ENCODE data around the gene FIBCD1.
"Not testable (repeated sequence)": the region's sequence is repeated elsewhere in the genome, so short reads cannot be mapped to it uniquely, and the experiment has no call there.

FIBCD1 gene

DNA sequence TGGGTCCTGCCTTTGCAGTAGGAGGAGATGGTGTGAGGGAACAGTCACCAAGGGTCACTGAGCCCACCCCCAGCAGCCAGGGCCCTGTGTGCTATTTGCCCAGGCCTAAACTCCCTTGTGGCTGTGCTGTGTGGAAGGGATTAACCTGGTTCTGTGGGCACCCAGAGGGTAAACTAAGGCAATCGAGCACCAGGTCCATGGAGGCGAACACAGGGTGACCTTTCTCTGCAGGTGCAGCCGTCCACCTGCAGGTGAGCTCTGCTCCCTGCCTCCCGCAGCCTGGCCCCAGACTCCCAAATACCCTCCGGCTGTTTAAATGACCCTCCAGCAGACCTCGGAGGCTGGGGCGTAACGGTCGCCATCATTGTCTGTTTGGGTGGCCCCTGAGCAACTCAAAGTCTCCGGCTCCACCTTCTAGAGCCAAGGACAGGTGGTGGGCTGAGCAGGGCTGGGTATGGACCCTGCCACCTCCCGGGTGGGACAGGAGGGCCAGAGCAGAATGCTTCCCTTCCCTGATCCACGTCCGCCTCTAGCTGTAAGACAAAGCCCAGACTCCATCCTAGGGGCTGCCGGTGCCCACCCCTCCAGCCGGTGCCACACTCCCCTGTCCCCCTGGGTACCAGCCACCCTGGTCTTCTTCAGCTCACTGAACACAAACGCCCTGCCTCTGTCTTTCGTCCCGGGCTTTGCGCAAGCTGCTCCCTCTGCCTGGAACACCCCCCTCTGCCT, 34.1 kb upstream of the FIBCD1 start:
- no peak for DNase-seq

GRCh38 chr9:130972277-130972956, 33.4 kb upstream of the FIBCD1 start:
- no peak for DNase-seq

GRCh38 chr9:130971294-130971849, 32.3 kb upstream of the FIBCD1 start:
- DNase-seq = no peak

DNA sequence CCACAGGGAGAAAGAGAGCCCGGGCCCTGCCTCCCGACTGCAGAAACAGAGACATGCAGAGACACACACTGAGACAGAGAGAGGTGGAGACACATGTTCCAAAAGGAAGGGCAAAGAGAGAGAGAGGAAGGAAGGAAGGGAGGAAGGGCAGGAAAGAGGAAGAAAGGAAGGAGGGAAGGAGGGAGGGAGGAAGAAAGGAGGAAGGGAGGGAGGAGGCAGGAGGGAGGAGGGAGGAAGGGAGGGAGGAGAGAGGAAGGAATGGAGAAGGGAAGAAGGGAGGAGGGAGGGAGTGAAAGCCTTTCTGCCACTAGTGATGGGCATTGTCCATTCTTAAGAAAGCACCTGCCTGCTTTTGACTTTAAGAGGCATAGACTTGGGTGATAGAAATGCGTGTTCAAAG, 31.8 kb upstream of the FIBCD1 start:
- no peak for DNase-seq

DNA sequence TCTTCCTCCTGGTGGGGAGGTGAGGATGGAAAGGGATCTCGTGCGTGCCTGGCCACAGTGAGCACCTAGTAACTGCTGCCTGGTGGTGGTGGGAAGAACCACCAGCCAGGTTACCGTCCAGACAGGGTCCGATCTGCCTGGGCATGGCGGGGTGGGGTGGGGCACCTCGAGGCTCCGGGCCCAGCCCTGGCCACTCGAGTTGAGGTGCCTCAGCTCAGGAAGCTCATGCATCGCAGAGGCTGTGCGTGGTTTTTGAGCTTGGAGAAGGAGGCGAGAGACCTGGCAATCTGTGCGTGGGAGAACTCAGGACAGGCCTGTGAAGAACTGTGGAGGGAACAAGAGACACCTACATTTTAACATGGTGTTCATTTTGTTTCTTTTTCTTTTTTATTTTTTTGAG, 31.0 kb upstream of the FIBCD1 start:
- no peak for DNase-seq

DNA sequence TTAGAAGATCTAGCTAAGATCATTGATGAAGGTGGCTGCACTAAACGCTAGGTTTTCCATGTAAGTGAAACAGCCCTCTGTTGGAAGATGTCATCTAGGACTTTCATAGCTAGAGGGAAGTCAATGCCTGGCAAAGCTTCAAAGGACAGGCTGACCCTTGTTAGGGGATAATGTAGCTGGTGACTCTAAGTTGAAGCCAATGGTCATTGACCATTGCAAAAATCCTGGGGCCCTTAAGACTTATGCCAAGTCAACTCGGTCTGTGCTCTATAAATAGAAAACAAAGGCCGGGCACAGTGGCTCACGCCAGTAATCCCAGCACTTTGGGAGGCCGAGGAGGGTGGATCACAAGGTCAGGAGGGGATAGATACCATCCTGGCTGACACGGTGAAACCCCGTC, 26.6 kb upstream of the FIBCD1 start:
- DNase-seq = no peak

- DNase-seq = no peak
Measured at GRCh38 chr9:130963916-130964315, 24.9 kb upstream of the FIBCD1 start.

- DNase-seq = no peak
Measured at GRCh38 chr9:130963337-130963908, 24.4 kb upstream of the FIBCD1 start.

DNA sequence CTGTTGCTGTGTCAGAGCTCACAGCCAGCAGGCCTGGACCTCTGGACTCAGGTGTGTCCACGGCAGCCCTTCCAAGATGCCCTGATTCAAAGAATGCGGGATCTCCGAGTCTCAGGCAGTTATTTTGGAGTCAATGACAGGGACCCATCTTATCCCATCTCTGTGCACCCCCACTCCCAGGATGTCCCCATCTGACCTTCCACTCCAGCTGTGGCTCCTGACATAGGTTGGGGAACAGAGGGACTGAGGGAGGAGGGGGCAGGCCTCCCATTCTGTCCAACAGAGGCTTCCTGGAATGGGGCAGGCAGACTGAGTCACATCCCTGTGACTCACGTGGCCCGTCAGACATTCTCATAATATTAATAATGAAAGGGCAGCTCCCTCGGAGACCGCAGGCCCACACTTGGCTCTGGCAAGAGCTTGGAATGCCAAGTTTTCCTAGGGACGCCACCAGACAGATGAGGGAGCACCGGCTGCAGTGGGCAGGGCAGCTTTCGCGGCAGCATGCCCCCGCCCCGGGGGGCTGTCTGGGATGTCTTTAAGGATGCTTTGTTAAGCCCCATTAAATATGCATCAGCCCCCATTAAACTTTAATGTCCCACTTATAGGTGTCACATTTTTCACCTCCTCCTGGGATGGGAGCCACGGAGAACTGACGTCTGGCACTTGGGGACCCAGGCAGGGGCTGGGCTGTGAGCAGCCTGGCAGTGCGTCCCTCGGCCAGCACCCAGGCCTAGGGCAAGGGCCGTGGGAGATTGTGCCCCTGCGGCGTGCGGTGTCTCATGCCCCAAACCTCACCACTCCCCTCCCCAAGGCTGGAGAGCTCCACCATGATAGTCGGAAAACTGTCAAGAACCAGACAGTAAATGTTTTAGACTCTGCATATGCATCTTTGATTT, 23.6 kb upstream of the FIBCD1 start:
- DNase-seq = no peak

GRCh38 chr9:130961511-130962300, 22.7 kb upstream of the FIBCD1 start:
- no peak for DNase-seq

- DNase-seq = no peak
Measured at GRCh38 chr9:130960522-130961378, 21.7 kb upstream of the FIBCD1 start.

- DNase-seq = no peak
Measured at GRCh38 chr9:130959809-130960334, 20.8 kb upstream of the FIBCD1 start.

DNA sequence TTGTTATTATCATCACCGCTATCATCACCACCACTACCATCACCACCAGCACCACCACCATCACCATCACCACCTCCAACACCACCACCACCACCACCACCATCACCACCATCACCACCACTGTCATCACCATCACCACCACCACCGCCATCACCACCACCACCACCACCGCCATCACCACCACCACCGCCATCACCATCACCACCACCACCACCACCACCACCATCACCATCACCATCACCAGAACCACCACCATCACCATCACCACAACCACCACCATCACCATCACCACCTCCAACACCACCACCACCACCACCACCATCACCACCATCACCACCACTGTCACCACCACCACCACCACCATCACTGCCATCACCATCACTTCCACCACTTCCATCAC, 19.5 kb upstream of the FIBCD1 start:
- DNase-seq = not testable (repeated sequence)

DNA sequence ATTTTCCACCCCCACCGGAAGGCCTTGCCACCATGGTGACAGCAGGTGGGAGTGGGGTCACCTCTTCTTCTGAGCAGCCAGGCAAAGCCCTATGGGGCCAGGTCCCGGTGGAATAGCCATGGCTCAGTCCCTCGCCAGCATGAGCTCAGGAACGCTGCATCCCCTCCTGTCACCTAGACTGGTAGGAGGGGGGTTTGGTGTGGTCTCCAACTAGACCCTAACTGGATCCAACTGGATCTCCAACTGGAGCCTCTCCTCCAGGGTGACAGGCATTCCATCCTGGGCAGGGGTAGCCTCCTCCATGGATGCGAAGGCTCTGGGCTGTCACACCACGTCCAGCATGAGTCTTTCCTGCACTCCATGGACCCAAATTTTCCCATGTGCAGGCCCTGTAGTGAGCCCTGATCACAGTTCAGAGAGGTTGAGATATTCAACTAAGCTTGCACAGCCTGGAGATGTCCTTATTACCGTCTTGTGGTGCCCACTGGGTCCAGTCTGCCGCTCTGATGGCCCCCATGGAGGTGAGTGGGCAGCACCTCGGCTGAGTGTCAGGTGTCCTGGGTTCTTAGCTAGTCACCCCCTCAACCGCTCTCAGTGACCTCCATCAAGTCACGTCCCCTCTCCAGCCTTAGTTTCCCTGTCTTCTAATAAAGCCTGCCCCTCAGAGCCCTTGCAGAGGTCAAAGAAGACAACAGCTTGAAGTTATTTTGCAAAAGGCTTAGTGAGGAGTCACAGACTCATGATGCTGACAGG, 18.6 kb upstream of the FIBCD1 start:
- DNase-seq = no peak

DNA sequence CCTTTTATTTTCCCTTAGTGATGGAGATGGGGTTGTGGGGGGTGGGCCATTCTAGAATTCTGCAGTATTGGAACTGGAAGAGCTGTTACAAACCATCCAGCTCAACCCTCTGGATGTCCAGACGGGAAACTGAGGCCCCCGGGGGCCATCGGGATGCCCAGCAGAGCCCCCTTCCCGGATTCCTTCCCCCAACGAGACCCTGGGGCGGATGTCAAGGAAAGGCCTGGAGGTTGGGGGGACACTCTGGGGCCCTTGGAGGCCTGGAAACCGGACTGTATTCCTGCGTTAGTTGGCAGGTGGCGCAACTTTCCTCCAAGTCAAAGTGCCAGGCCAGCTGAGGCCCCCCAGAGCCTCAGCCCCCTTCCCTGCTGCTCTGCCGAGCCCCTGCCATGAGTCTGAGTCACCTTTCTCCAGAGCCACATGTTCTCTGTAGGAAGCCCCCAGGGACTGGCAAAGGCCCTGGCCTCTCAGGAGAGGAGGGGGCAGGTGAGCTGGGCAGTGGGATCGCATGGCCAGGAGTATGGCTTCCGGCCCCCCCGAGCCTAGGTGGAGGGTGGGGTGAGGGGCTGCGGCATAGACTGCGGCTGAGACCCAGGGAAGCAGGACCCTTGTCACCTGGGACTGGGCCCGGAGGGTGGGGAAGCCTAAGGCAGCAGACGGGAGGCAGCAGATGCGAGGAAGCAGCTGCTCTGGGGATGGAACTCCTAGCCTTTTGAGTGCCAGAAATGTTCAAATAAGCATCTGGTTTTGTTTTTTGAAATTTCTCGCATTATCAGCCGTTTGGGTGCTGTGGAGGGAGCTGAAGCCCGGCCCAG, 17.8 kb upstream of the FIBCD1 start:
- DNase-seq = no peak

DNA sequence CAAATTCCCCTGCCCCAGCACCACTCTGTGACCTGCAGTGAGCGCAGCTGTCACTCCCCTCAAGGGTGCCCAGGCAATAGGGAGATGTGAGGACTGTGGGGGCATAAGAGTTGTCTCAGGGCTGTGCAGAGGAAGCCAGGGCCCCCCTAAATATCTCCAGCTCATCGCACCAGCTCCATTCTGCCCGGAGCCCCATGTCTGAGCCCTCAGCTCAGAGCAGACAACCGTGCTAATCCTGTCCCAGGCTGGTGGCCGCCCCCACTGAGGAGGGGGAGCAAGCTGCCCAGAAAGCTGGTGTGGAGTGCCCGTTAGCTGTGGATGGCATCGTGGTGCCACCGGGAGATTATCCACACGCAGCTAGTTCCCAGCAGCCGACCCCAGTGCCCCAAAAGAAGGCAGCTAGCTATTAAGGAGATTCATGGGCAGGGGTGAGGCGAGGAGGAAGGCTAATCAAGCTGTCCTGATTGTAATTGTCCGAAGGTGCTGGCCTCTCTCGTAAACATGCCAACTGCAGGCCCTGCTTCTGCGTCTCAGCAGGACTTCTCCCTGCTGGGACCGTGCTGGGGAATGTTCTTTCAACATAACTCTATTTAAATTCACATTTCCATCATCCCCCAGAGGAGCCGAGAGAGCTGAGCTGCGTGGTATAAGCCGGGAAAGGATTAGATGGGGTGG, 17.0 kb upstream of the FIBCD1 start:
- DNase-seq = no peak

- not testable (repeated sequence) for DNase-seq
Measured at GRCh38 chr9:130954925-130955324, 15.9 kb upstream of the FIBCD1 start.

DNA sequence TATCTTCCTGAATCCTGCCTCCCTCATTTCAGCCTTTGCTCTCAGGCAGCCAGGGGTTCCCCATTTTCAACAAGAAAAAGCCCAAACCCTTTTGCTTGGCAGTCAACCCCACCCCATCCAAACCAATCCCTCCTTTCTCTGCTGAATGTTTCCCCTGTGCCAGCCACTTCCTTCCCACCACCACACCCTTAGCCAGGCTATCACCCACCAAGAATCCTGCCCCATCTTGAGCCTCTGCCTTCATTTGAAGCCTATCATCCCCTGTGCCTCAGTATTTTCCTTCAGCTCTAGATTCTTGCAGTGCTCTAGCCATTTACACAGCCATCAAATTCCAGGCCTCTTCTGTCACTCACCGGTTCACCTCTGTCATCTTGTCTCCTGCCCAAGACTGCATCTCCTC, 15.3 kb upstream of the FIBCD1 start:
- DNase-seq = no peak
